Kidney (tissue), 14 donors: Measurements from ENCODE around the gene ALDH16A1. TPM values are rescaled to one million over a fixed set of nuclear protein-coding genes. Genes with fewer than 3 reads are reported as not detected.
A peak's percentile ranks its signal among the peaks of the same experiment; 100 is the strongest.

Experiments used
- DNase-seq, 5 donors: peaks; one replicate each; pipeline ENCODE4 v3.0.0-alpha.2; 2013 to 2020
- FAIRE-seq: peaks from 2 replicates; lab custom pipeline; 2012; peaks lifted over from hg19 to GRCh38; lab: Jason Lieb, UNC
- H3K27ac ChIP-seq, 2 donors: one replicate each; pipeline ENCODE4 v1.7.0; 2013; ENCODE audit warnings: low read depth in 2 of 2, low read length in 2 of 2, inconsistent platforms in 1 of 2
- H3K27me3 ChIP-seq: one replicate; pipeline ENCODE4 v1.7.1; 2013; ENCODE audit warnings: low read length, inconsistent platforms; ENCODE audit not compliant: control insufficient read depth, insufficient read depth
- H3K36me3 ChIP-seq, 3 donors: one replicate each; pipeline versions ENCODE4 v1.7.0 to v1.7.1; 2013; ENCODE audit warnings: low read length in 3 of 3, control low read depth in 1 of 3, inconsistent platforms in 1 of 3; ENCODE audit not compliant: insufficient read depth in 3 of 3, control insufficient read depth in 2 of 3
- H3K4me1 ChIP-seq, 3 donors: one replicate each; pipeline versions ENCODE4 v1.7.0 to v1.7.1; 2013; ENCODE audit warnings: low read length in 3 of 3, inconsistent platforms in 1 of 3, low read depth in 1 of 3; ENCODE audit not compliant: control insufficient read depth in 2 of 3, insufficient read depth in 2 of 3
- H3K4me3 ChIP-seq, 3 donors: one replicate each; pipeline versions ENCODE4 v1.7.0 to v1.8.1; 2013; ENCODE audit warnings: low read length in 3 of 3, control low read depth in 1 of 3, inconsistent platforms in 1 of 3
- H3K9ac ChIP-seq, 3 donors: one replicate each; pipeline versions ENCODE4 v1.7.0 to v1.7.1; 2013; ENCODE audit warnings: low read length in 3 of 3, control low read depth in 1 of 3, inconsistent platforms in 1 of 3
- H3K9me3 ChIP-seq, 3 donors: one replicate each; pipeline versions ENCODE4 v1.7.0 to v1.7.1; 2013; ENCODE audit warnings: low read length in 3 of 3, control low read depth in 1 of 3, inconsistent platforms in 1 of 3; ENCODE audit not compliant: control insufficient read depth in 2 of 3, insufficient read depth in 1 of 3
- CTCF ChIP-seq: IDR thresholded peaks from 3 replicates; pipeline ENCODE4 v1.5.1; 2012; ENCODE audit warnings: mild to moderate bottlenecking, moderate library complexity, borderline replicate concordance; ENCODE audit not compliant: insufficient read depth; ENCODE audit errors: extremely low read depth
- intact Hi-C: fragments of 100-400 bp; cut with DNase I; formaldehyde crosslinking; loops from one replicate; pipeline ENCODE4 v1.11.1; 2022
- polyA plus RNA-seq: library from polyadenylated mRNA; stranded (reverse); fragments of 350-450 nt; fragmentation: Illumina TruSeq; extraction: RNeasy Lipid Tissue Mini Kit (QIAGEN cat#74804); gene quantifications from one replicate; pipeline ENCODE4 v1.2.3, GENCODE V29; 2014; ENCODE audit warnings: low read depth, low replicate concordance; ENCODE audit not compliant: insufficient read depth
- total RNA-seq: library from RNA; stranded (reverse); fragmentation: NEBNext Ultra II Directional; extraction: Animal tissue kit (Norgen Biotek cat#: 25700); gene quantifications from one replicate; pipeline ENCODE4 v1.2.1, GENCODE V29; 2021
- donor health status: control.
- donor health status: control.
- donor health status: control.
- donor health status: control.
- donor health status: control.
- donor health status: DM: yes; HTN: yes; CAD: no.
- donor health status: Normal renal cell carcinoma (clear cell type).

Gene ALDH16A1
- total and polyA plus RNA-seq, 2 donors from 2014 or later = 26.8 to 31.8 TPM

DNA sequence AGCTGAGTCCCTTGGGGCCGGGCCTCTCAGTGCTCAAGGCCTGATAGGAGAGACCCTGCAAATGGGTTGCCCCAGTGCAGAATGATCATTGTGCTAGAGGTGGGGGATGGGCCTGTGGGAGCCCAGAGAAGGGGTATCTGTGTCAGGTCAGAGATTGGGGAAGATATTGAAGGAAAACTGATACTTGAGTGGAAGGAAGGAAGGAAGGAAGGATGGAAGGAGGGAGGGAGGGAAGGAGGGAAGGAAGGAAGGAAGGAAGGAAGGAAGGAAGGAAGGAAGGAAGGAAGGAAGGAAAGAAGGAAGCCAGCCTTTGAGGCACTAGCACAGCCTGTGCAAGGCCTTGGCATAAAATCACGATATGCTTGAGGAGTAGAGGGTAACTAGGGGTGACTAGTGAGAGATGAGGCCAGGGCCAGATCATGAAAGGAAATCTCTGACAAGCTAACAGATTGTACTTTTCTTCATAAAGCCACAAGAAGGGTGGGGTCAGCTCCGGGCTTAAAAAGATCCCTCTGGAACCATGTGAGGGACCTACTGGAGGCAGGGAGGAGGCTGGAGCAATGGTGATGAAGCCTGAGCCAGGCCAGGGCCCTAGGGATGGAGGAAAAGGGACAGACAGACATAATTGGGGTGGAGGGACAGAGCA, 41.2 kb upstream of the ALDH16A1 start:
- FAIRE-seq (no peak), DNase-seq (peak in 1 of 5 donors; percentile 51)
- intact Hi-C loops = no loop called here

GRCh38 chr19:49413348-49413747, 39.7 kb upstream of the ALDH16A1 start:
- Histone ChIP-seq H3K36me3 (no peaks in the 10 kb centered on the region), H3K27ac (no peak overlapping the region), H3K9me3 (no peaks in the 10 kb centered on the region), H3K27me3 (no peaks in the 10 kb centered on the region), H3K4me3 (no peak overlapping the region), H3K9ac (no peak overlapping the region), H3K4me1 (no peaks in the 10 kb centered on the region)
- TF ChIP-seq CTCF = no peak
- FAIRE-seq (no peak), DNase-seq (peak in 4 of 5 donors; percentile 79 to 96 (median 85))
- intact Hi-C loops = no loop called here

More for the DNA sequence above, 41.2 kb upstream of the ALDH16A1 start:
- H3K9me3 ChIP-seq = no peaks in the 10 kb centered on the region
- no peaks in the 10 kb centered on the region for H3K36me3 ChIP-seq
- H3K27me3 ChIP-seq = no peaks in the 10 kb centered on the region
- no peak overlapping the region for H3K4me3 ChIP-seq
- H3K4me1 ChIP-seq = no peaks in the 10 kb centered on the region
- no peak overlapping the region for H3K9ac ChIP-seq
- no peak overlapping the region for H3K27ac ChIP-seq
- TF ChIP-seq CTCF = no peak

DNA sequence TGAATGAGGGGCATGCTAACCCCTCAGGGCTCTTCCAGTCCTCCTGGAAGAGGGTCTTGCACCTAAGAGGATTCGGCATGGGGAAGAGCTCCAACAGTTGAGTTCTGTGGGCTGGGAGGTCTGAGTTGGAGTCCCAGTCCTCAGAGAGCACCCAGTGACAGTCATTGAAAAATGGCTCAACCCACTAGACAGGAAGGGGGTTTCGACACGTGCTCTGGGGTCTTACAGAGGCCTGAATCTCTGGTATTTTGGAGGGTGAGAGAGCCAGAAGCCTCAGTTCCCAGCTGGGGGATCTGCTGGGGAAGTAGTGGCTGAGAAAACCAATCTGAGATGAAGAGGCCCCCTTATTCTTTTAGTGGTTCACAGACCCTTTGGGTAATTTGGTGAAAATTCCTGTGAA, 38.8 kb upstream of the ALDH16A1 start:
- no peak overlapping the region for H3K4me3 ChIP-seq
- intact Hi-C loops = no loop called here
- H3K27me3 ChIP-seq = peaks cover 5% of the 10 kb centered on the region
- no peaks in the 10 kb centered on the region for H3K9me3 ChIP-seq
- DNase-seq (no peak), FAIRE-seq (no peak)
- TF ChIP-seq CTCF = no peak
- H3K36me3 ChIP-seq = no peaks in the 10 kb centered on the region
- H3K27ac ChIP-seq = no peak overlapping the region
- no peak overlapping the region for H3K9ac ChIP-seq
- H3K4me1 ChIP-seq = no peaks in the 10 kb centered on the region
